SKM-1 treated with dmso at 0.1 percent for 144 hours (cell line): ENCODE data around the gene LAMC3.
"Not testable (repeated sequence)": the region's sequence is repeated elsewhere in the genome, so short reads cannot be mapped to it uniquely, and the experiment has no call there.

Experiments used
- DNase-seq: peaks from one replicate; lab custom pipeline; 2025; ENCODE audit not compliant: unreplicated experiment; lab: John Stamatoyannopoulos, UW

Gene LAMC3

DNA sequence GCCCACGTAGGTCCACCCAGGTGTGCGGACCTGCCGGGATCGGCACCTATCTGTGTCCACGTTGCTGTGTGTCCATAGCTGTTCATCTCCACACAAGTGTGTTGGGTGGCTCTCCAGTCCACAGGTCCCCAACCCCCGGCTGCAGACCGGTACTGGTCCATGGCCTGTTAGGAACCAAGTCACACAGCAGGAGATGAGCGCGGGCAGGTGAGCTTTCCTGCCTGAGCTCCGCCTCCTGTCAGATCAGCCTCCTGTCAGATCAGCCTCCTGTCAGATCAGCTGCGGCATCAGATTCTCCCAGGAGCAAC is 18.9 kb downstream of the LAMC3 start:
- DNase-seq = no peak

DNA sequence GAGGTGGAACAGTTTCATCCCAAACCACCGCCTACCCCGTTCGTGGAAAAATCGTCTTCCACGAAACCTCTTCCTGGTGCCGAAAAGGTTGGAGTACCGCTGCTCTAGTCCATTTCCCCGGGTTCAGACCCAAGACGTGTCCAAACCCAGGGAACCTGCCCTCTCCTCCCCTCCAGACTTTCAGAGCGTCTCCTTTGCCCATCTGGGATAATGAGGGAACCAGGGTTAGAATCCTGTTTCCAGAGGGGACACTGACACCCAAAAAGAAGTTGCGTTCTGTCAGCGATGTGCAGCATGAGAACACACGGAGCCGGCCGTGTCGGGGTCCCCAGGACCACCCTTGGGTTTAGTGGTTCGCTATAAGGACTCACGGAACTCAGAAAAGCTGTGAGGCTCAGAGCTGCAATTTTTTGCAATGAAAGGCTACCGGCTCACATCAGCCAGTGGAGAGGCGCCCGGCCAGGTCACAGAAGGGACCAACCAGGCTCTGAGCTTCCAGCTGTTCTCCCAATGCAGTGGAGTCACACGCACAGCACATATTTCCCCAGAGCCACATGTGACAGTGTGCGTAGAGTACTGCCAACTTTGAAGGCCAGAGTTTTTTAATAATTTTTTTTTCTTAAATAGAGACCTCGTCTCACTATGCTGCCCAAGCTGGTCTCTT is 19.4 kb downstream of the LAMC3 start:
- no peak for DNase-seq

DNA sequence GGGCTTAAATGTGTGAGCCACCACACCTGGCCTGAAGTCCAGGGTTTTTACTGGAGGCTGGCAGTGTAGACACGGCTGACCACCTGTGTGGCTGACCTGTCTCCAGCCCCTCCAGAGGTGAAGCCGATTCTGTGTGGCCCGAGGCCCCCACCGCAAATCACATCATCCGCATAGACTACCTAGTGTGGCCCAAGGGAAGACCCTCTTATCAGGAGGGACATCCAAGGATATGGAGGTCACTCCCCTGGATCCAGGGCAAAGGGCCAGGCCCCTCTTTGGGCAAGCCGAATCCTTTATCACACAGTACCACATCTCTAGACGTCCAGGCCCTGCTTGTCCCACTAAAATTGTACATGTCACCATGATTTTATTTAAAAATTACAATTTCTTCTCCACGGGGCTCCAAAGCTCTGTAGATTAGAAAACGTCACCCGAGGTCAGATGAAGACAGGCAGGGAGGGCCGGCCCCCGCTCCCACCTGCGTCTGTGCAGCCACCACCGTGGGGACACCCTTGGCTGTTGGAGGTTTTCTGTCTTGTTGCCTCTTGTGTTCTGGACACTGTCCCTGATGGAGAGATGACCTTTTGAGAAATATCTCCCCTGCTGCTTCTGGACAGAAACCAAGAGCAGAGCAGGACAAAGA is 20.1 kb downstream of the LAMC3 start:
- DNase-seq = no peak

DNA sequence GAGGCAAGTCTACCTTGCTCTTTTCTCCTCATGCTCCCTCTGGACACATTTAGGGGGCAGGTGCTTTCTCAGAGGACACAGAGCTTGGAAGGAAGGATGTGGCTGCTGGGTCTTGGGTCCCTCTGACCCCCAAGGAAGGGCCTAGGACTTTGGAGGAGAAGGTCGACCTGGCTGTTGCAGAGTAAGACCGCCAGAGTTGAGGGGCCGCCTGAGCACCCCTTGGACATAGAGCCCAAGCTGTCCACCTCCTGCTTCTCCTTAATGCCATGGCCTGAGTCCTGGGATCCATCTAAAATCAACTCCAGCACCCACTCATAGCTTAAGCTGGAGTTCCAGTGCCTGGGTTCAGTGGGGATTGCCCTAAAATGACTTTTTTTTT is 20.6 kb downstream of the LAMC3 start:
- no peak for DNase-seq

DNA sequence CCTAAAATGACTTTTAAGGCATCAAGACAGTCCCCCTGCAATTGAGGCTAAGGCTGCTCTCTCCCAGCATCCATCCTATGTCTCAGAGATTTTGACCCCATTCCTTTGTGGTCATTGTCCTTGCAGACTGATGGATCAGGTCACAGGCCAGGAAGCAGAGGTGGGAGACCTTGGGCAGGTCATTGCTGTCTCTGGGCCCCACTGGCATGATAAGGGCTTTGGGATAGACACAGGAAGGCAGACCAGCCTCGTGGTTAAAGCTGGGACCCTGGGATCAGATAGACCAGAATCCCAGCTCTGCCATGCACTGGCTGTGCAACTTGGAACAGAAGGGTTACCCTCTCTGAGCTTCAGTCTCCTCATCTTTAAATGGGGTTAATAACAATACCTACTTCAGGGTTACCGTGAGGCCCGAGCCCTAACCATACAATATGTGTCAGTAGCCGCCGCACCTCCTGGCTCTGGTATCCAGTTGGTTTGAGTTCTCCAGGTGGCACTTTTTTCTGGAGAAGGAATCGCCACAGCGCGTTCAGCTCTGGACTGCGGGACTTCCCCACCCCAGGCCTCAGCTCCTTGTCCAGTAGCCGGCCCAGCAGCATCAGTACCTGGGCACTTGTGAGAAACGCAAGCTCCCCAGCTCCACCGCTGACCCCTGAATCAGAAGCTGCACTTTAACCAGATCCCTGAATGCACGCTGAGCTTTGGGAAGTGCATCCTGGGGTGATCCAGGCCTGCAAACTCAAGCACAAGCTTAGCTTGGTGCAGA is 21.4 kb downstream of the LAMC3 start:
- DNase-seq = no peak

DNA sequence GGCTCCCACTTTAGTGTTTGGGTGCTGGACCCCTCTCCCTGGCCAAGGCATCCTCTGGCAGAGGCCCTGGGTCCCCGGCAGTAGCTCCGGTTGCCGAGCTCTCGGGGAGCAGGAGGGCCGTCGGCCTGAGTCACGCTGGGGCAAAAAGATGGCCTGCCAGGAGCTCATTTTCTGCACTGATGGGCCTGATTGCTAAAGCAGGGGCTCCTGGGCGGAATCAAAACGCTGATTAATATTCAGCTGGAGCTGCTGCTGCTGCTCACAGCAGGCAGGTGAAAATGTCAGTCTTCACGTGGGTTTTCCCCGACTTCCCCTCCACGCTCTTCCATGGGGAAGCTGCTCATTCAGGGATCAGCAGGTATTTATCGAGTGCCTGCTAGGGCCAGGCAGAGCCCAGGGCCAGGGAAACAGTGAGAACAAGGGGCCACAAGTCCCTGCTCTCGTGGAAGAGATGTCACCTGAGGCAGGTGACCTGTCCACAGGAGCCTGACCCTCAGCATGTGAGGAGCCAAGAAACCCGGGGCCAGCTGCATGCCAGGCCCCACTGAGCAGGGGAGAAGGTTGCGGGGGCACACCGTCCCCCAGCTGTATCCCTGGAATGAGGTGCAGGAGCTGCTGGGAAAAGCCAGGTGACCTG is 22.1 kb downstream of the LAMC3 start:
- no peak for DNase-seq

DNA sequence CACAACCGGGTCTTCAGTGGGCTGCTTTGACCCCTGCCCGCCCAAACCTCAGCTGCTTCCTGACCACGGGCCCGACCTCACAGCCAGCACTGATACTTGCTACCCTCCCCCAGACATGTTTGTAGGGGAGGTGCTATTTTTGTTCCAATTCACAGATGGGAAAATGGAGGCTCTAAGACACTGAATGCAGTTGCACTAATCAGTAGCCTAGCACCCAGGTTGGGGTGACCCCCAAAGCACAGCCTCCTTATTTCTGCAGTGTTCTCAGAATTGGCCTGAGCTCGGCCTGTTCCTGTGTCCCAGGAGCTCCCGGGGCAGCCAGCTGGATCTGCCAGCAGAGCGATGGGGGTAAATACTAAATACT is 22.6 kb downstream of the LAMC3 start:
- no peak for DNase-seq

DNA sequence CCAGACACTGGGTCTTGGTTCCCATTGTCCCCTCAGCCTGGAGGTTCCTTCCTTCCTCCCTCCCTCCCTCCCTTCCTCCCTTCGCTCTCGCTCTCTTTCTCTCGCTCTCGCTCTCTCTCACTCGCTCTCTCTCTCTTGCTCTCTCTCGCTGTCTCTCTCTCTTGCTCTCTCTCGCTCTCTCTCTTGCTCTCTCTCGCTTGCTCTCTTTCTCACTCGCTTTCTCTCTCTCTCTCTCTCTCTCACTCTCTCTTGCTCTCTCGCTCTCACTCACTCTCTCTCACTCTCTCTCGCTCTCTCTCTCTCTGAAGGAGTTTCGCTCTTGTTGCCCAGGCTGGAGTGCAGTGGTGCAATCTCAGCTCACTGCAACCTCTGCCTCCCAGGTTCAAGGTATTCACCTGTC is 23.4 kb downstream of the LAMC3 start:
- no peak for DNase-seq

DNA sequence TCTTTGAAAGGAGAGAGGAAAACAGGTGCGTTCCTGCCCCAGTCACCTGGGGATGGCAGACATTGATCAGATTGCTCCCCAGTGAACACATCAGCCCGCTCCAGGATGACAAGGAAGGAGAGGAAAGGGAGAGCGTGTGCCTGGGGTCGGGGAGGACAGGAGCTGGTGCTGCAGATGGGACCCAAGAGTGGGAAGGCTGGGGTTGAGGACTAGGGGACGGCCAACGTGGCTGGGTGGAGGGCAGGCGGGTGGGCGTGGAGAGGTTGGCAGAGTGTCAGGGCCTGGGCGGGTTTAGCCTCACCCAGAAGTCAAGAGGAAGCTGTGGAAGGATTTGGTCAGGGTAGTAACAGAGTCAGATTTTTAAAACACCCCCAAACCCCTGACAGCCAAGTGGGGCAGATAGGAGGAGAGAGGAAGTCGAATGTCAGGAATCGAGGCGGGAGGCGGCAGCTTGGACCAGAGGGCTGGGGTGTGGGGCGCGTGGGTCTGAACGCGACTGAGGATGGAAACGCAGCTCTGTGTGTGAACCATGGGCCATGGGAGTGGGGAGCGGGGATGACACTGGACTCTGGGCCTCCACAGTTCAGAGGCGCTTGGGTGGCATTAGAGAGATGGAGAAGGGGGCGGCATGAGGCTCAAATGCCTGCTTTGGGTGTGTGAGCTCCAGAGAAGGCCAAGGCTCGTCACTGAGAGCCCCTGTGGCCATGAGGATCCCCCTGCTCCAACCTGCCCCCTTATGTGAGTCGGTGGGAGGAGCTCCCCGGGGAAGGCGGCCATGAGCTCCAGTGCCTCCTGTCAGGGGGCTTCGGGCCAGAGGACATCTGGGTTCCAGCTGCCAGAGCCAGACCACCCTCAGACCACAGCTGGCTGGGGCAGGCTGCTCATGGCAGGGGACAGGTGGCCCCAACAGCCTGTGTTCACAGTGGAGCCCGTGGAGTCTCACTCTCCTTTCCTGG is 24.6 kb downstream of the LAMC3 start:
- no peak for DNase-seq

DNA sequence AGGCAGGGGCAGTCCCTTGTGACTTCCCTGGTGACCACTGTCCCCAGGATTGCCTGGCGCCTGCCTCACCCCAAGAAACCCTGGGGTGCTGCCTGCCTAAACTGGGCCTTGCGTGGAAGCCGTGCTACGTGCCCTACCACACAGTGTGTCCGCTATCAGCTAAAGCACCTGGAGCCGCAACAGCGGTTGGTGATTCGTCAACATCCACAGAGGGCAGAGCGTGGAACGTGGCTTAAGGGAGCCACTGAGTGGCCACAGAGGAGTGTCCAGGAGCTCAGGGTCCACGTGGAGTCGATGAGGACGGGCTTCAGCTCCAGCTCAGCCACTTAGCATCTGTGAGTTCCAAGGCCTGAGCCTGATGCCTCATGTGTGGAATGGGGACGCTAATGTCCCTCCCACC is 25.3 kb downstream of the LAMC3 start:
- DNase-seq = no peak

DNA sequence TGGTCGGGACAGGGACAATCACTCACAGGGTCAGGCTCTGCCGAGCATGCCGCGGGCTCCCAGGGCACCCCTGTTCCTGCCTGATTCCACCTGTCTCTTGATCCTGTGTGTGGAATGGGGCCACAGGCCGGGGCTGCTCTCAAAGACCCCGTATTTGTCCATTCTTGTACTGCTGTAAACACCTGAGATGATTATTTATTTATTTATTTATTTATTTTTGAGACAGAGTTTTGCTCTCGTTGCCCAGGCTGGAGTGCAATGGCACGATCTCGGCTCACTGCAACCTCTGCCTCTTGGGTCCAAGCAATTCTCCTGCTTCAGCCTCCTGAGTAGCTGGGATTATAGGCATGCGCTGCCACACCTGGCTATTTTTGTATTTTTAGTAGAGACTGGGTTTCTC is 25.8 kb downstream of the LAMC3 start:
- not testable (repeated sequence) for DNase-seq

DNA sequence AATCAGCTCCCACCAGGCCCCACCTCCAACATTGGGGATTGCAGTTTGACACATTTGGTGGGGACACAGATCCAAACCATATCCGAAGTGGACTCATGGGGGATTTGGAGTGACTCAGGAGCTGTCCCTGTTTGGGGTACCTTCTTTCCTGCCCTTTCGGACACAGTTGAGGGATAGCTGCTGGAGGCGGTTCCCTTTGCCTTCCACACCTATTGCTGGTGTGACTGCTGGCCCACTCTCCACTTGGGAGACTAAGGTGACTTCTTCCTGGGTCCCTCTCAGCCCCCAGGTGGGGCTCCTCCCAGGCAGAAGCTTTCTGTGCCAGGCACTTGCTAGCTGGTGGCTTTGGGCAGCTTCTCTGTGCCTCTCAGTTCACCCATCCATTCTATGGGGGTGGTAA is 26.6 kb downstream of the LAMC3 start:
- DNase-seq = no peak

DNA sequence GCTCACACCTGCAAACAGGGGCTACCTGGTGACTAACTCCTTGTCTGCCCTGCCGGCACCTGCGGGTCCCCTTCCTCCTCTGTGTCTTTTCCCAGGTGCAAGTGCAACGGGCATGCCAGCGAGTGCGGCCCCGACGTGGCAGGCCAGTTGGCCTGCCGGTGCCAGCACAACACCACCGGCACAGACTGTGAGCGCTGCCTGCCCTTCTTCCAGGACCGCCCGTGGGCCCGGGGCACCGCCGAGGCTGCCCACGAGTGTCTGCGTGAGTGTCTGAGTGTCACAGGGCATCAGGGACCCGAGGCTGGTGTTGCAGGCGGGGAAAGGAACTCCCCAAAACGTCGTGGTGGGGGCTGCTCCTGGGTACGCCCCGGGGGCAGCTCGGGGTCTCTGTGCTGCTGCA is 27.1 kb downstream of the LAMC3 start:
- DNase-seq = no peak

DNA sequence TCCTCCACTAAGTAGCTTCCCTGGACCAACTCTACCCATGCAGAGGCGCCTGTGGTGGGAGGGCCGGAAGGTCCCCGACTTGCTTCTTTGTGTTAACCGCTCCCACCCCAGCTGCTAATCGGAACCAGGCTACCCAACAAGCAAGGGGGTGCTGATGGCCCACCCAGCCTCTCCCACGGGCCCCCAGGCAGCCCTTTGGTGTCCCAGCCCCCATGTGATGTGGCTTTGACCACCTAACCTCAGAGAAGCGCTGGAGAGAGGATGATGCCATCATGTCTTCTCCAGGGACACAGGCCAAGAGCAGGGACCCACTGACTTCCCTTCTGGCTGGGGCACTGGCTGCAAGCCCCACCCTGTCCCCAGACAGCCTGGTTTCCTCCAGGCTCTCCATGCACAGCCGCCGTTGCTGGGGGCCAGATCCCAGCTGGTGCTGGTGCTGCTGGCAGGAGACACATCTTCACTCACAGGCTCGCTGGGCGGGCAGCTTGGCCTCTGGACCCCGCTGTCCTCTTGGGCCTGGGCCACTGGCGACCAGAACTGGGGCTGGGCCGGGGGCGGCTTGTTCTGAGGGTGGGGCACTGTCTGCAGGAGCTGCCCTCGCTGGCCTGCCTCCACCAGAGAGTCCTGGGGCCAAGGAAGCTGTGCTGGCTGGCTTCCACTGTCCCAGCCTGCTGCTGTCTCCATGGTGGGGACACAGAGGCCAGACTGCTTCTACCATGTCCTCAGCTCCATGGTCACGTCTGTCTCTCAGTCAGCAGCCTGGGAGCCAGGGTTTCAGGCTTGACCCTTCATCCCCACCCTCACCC is 27.8 kb downstream of the LAMC3 start:
- DNase-seq = no peak

DNA sequence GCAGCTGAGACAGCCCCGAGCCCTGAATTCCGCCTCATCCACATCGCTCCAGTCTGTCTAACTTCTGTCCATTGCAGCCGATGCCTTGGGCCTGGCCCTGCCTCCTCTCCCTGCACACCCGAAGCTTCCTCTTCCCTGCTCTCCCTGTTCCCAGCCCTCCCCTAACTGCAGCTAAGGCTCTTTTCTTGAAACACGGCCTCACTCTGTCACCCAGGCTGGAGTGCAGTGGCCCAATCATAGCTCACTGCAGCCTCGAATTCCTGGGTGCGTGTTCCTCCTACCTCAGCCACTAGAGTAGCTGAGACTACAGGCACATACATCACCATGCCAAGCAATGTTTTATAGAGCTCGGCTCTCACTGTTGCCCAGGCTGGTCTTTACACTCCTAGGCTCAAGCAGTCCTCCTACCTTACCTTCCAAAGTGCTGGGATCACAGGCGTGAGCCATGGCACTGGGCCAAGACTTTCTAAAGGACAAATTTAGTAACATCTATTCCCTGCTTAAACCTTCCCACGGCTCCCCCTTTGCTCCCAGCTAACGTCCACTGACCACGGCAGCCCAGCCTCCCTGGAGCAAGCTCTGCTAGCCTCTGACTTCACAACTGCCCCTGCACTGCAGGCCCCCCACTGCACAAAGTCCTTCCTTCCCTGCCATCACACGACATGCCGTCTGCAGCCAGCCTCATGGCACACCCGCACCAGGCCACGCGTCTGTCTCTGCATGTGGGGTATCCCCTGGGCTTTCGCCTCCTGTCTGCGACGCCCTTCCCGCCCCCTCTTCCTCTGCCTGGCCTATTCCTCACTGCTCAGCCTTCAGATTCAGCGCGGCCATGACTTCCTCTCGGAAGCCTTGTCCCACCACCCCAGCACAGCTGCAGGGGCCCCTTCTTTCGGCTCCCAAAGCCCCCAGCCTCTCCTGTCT is 28.6 kb downstream of the LAMC3 start:
- DNase-seq = no peak

DNA sequence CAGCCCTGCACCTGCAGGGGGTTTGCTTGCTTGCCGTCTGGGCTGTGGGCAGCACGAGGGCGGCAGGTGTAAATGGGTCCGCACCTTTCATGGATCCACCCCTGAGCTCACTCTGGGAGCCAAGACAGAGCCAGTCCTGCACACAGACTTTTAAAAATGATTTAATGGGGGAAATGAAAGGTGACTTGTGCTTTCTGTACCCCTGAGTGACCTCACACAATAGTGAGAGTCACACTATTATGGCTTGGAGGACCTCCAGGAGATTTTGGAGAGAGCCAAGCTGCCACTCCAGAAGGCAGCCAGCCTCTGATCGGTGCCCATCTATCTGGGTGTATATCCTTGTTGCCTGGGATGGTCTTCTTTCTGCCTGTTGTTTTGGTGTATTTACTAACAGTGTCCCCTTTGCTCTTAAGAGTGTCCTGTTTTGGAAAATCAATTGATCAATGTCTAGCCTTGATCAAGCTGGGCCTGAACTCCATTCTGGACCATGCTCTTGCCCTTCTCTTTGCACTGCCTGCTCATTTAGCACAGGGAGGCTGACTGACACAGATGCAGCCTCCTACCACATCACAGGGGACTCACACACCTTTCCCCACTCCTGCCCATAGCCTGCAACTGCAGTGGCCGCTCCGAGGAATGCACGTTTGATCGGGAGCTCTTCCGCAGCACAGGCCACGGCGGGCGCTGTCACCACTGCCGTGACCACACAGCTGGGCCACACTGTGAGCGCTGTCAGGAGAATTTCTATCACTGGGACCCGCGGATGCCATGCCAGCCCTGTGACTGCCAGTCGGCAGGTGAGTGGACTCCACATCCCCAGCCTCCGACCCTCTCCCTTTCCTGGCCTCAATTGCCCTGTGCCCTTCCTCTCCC is 29.5 kb downstream of the LAMC3 start:
- no peak for DNase-seq

DNA sequence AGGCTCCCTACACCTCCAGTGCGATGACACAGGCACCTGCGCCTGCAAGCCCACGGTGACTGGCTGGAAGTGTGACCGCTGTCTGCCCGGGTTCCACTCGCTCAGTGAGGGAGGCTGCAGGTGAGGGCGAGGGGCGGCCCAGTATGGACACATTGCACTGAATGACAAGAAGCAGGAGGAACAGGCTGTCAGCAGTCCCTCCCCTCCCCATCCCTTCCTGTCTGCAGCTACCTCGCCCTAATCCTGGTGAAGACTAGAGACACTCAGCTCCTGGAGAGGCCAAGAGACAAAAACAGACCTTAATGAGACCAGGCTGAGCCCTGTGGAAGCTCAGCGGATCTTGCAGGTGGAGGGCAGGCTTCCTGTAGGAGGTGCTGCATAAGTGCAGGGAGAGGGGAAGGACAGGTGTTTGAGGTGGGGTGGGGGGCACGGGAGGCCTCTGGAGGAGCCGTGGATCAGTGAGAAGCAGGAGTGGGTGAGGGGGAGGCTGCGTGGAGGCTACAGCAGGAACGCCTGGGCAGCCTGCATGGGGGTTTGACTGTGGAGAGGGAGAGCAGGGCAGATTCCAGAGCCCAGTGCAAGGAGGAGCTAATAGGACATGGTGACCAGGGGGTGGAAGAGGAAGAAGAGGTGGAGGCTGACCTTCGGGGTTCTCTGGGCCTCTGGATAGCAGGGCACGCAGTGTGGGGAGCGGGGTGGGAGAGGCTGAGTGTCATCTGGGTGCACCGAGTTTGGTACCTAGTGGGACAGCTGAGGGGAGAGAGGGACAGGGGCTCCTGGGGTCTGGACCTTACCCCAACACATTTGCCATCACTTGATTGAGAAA is 30.4 kb downstream of the LAMC3 start:
- DNase-seq = no peak
